Nephron progenitor cell (in vitro differentiated cells): Measurements from ENCODE around the gene SYTL2.

Experiments used
- DNase-seq: peaks from one replicate; pipeline ENCODE4 v3.0.0; 2021
- H3K27ac Mint-ChIP-seq: 2 replicates; pipeline ENCODE4 v1.8.0; 2021; ENCODE audit warnings: mild to moderate bottlenecking, moderate library complexity, mixed read lengths
- H3K27me3 Mint-ChIP-seq: 2 replicates; pipeline ENCODE4 v1.8.0; 2021; ENCODE audit warnings: mild to moderate bottlenecking, low read depth, mixed read lengths; ENCODE audit not compliant: poor library complexity
- H3K36me3 Mint-ChIP-seq: 2 replicates; pipeline ENCODE4 v1.8.0; 2021; ENCODE audit warnings: low read depth, mixed read lengths
- H3K4me1 Mint-ChIP-seq: 2 replicates; pipeline ENCODE4 v1.8.0; 2021; ENCODE audit warnings: mixed read lengths
- H3K4me3 Mint-ChIP-seq: 2 replicates; pipeline ENCODE4 v1.8.0; 2021; ENCODE audit warnings: mild to moderate bottlenecking, moderate library complexity, mixed read lengths
- H3K9me3 Mint-ChIP-seq: 2 replicates; pipeline ENCODE4 v1.8.0; 2021; ENCODE audit warnings: mild to moderate bottlenecking, moderate library complexity, mixed read lengths
- CTCF ChIP-seq: fragments of 200-600 bp; sonication (generic); IDR thresholded peaks from 2 replicates; pipeline ENCODE4 v1.5.0; 2021; ENCODE audit warnings: antibody characterized with exemption

SYTL2 gene

GRCh38 chr11:85771568-85771967 is 39.4 kb downstream of the SYTL2 start:
- peaks cover 26% of the 10 kb centered on the region for H3K9me3 Mint-ChIP-seq
- H3K36me3 Mint-ChIP-seq, result peaks cover 15% of the 10 kb centered on the region
- no peak overlapping the region for H3K4me3 Mint-ChIP-seq
- TF ChIP-seq CTCF, result no peak
- H3K27me3 Mint-ChIP-seq, result peaks cover 15% of the 10 kb centered on the region
- H3K27ac Mint-ChIP-seq, result no peak overlapping the region
- H3K4me1 Mint-ChIP-seq, result peaks cover 19% of the 10 kb centered on the region
- DNase-seq, result no peak

GRCh38 chr11:85769771-85770170 is 41.2 kb downstream of the SYTL2 start:
- TF ChIP-seq CTCF, result no peak
- peaks cover 31% of the 10 kb centered on the region for H3K4me1 Mint-ChIP-seq
- peaks cover 8% of the 10 kb centered on the region for H3K27me3 Mint-ChIP-seq
- no peak overlapping the region for H3K27ac Mint-ChIP-seq
- H3K4me3 Mint-ChIP-seq, result no peak overlapping the region
- peaks cover 20% of the 10 kb centered on the region for H3K9me3 Mint-ChIP-seq
- H3K36me3 Mint-ChIP-seq, result peaks cover 15% of the 10 kb centered on the region
- no peak for DNase-seq

GRCh38 chr11:85768473-85769146 is 42.3 kb downstream of the SYTL2 start:
- no peak overlapping the region for H3K4me3 Mint-ChIP-seq
- peaks cover 20% of the 10 kb centered on the region for H3K9me3 Mint-ChIP-seq
- H3K36me3 Mint-ChIP-seq, result peaks cover 15% of the 10 kb centered on the region
- H3K4me1 Mint-ChIP-seq, result peaks cover 31% of the 10 kb centered on the region
- DNase-seq, result no peak
- peaks cover 8% of the 10 kb centered on the region for H3K27me3 Mint-ChIP-seq
- H3K27ac Mint-ChIP-seq, result no peak overlapping the region
- TF ChIP-seq CTCF, result no peak

GRCh38 chr11:85767246-85767945 is 43.5 kb downstream of the SYTL2 start:
- no peak for DNase-seq
- Mint-ChIP-seq H3K4me3 (peak overlapping the region; percentile 32), H3K27ac (peak overlapping the region; percentile 88), H3K27me3 (peaks cover 5% of the 10 kb centered on the region), H3K4me1 (peaks cover 31% of the 10 kb centered on the region), H3K36me3 (peaks cover 15% of the 10 kb centered on the region), H3K9me3 (peaks cover 20% of the 10 kb centered on the region)
- no peak for TF ChIP-seq CTCF

- H3K36me3 Mint-ChIP-seq, result peaks cover 15% of the 10 kb centered on the region
- H3K27ac Mint-ChIP-seq, result peak overlapping the region; percentile 88
- peaks cover 31% of the 10 kb centered on the region for H3K4me1 Mint-ChIP-seq
- DNase-seq, result no peak
- H3K27me3 Mint-ChIP-seq, result peaks cover 9% of the 10 kb centered on the region
- TF ChIP-seq CTCF, result no peak
- H3K9me3 Mint-ChIP-seq, result peaks cover 20% of the 10 kb centered on the region
- H3K4me3 Mint-ChIP-seq, result peak overlapping the region; percentile 32
Observed at GRCh38 chr11:85766721-85767161, 44.2 kb downstream of the SYTL2 start.
